Right ventricle myocardium superior (tissue), 1 donor: ENCODE measurements around the gene MAP3K13. TPM values are rescaled to one million over a fixed set of nuclear protein-coding genes. Genes with fewer than 3 reads are reported as not detected.

ENCODE experiments used
- ATAC-seq: fragments of 200-7000 bp; cut with Tn5 transposase; one replicate; pipeline ENCODE4 v1.9.1; 2020; ENCODE audit warnings: mild to moderate bottlenecking; ENCODE audit not compliant: poor library complexity
- DNase-seq: peaks from one replicate; pipeline ENCODE4 v3.0.0-alpha.2; 2020
- intact Hi-C: fragments of 100-400 bp; cut with DNase I; formaldehyde crosslinking; loops from one replicate; pipeline ENCODE4 v1.11.2; 2022
- total RNA-seq: library from RNA; stranded (reverse); fragmentation: NEBNext Ultra II Directional; extraction: Animal tissue kit (Norgen Biotek cat#: 25700); gene quantifications from one replicate; pipeline ENCODE4 v1.2.1, GENCODE V29; 2021
- donor health status: DM: no; HTN: yes; CAD: no; lungs with severe emphysema.

Gene MAP3K13
- total RNA-seq, 1 donor from 2014 or later, result 7.6 TPM

DNA sequence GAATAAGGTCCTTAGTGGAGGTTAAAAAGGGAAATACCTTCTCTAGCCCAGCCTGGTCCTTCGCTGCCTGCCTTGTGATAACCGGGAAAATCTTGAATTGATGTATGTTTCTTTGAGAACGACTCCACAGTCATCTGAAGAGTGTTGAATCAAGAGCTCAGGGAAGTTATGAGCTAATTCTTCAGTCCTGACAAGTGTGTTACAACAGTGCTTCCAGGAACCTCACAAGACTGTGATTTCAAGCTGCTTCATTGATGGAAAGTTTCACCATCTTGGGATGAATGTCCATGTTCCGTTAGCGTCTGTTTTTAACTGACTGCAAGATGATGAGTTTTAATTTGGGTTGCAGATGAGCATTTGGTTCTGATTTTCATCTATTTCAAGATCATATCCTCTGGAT is 123.5 kb downstream of the MAP3K13 start:
- no peak for ATAC-seq
- intact Hi-C loops, result no loop called here

DNA sequence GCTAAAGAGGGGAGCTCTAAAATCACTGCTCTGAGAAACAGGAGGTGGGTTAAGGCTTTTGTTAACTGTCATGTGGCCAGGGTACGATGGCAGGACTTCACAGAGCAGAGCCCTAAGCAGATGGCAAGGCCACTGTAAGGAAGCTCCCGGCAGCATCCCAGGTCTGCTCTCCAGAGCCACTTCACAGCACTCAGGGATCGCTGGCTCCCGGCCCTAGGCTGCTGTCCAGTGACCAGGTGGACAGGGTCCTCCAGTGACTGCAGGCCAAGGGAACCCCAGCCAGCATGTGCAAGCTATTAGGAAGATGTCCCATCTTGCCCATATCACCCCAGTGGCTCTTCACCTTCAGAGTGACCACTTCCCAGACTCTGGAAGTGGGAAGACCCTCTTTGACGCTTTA is 125.5 kb downstream of the MAP3K13 start:
- DNase-seq (no peak), ATAC-seq (no peak)
- intact Hi-C loops, result no loop called here

More for the DNA sequence above, 123.5 kb downstream of the MAP3K13 start:
- no peak for DNase-seq

DNA sequence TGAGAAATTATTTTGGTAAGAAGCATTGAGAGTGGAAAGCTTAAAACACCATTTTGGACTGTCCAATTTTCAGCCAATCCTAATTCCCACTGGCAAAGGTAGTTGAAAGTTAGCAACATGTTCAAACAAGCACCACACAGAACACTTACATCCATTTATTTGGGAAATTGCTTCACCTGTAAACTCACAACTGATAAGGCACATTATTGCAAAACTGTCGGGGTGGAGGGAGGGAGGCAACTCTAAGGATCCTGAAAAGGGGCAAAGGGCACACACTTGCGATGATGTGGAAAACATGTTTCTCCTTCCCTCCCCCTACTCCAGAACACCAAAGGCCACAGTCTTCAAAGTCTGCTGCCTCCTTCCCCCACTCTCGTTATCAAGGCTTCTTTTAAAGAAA is 126.5 kb downstream of the MAP3K13 start:
- no peak for DNase-seq
- intact Hi-C loops, result no loop called here
- ATAC-seq, result no peak

DNA sequence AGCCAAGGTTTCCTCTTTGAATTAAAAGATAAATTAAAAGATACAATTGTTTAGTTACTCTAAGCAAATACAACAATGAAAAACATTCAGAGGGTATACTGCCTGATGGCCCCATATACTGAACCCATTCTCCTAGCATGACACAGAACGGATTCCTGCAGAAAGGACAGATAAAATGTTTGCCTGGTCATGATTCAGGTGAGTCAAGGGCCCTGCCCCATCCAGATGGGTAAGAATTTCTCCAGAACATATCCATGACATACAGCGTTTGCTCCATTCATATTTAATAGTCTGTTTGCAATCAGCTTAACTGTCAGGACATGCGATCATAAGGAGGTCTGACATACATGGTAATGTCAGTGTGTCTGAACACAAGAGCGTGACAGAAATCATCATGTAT is 127.3 kb downstream of the MAP3K13 start:
- DNase-seq, result no peak

DNA sequence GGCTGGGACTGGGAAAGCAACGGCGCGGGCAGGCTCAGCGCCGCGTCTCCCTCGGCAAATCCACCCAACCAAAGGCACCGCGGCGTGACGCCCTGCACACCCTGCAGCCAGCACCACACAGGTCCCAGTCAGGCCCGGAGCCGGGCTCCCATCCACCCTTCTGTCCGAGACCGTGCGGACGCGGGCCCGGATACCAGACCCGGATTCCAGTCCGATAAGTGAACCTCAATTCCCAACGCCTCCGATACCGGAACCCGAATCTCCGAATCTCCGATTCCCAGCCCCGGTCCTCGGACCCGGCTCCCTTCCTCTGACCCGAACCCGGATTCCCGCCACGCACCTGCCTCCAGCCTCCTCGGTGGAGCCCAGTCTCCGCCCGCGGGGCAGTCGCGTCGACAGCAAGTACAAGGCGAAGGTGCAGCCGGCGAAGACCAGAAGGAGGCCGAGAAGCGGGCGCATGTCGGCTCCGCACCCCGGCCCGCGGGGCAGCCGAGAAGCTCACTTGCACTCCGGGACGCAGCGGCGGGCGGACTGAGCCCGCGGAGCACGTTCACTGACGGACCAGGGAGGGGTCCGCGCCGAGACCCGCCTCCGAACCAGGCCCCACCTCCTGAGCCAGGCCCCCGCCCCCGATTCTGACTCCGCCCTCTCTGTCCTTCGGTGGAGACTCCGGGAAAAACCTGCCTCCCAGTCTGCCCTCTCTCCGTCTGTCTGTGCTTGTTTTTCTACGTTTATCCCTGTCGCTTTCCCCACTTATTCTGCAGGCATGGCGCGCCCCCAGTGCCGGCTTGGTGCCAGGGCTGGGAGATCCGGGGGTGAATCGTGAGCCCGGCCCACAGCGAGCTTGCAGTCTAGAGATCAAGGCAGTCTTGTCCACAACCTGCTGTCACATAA is 135.8 kb downstream of the MAP3K13 start, which contains the start of gene TMEM41A:
TSS of gene TMEM41A (minus strand) at position 533 of the 894 bp plus-strand sequence. CDS start at position 459, 74 bp downstream.
- peak; percentile 99 for ATAC-seq
- intact Hi-C loops, result loop anchor here (5.0 kb wide), 1 partner anchor 59 kb away; no protein-coding TSS in a partner anchor
- peak; percentile 96 for DNase-seq

More for the DNA sequence above, 127.3 kb downstream of the MAP3K13 start:
- no peak for ATAC-seq
- intact Hi-C loops, result no loop called here

DNA sequence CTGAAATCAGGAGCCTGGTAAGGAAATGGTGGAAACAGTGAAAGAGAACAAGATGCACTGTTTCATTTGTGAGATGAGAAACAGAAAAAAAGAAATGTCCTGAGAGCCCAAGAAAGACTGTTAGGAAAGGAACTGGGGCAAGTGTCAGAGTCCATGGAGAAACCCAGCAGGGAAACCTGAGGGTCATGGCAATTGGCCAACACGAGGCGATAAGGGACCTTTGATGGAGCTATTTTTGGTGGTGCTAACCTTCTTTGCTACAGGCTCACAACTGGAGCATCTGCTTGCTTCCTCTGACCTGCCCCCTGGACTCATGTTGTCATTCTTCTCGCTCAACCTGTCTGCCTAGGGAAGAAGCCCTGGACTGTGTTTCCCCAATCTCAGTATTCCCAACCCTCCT is 140.1 kb downstream of the MAP3K13 start:
- DNase-seq (no peak), ATAC-seq (peak; percentile 31)
- intact Hi-C loops, result loop anchor here (5.0 kb wide), 1 partner anchor 74 kb away; no protein-coding TSS in a partner anchor

DNA sequence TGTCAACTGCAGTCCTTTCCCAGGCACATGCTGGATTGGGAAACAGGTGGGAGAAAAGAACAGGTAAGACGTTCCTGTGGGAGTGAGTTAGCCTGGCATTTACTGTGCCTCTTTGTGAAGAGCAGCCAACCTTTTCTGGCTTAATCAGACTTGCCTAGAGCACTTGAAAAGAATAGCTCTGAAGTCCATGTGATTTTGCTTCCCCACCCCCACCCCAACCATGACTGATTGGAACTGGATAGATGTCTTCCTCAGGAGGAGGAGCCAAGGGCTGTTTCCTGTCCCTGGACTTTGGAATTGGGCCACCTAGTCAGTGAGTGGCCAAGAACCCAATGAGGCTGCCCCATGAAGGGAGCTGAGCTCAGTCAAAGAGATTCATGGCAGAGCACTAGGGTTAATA is 140.6 kb downstream of the MAP3K13 start:
- no peak for ATAC-seq
- no peak for DNase-seq
- intact Hi-C loops, result loop anchor here (5.0 kb wide), 1 partner anchor 74 kb away; no protein-coding TSS in a partner anchor

DNA sequence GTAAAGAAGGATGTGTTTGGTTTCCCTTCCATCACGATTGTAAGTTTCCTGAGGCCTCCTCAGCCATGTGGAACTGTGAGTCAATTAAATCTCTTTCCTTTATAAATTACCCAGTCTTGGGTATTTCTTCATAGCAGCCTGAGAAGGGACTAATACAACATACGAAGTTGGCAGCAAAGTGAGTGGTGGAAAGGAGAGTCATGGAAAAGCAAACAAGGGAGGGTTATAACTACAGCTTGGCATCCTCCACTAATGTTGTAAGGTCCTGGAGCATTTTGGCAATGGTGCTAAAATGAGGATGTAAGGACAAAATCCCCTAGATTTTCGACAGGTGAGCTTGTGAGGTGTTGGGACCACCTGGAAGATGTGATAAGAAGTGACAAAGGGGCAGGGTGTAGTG is 141.7 kb downstream of the MAP3K13 start:
- ATAC-seq (no peak), DNase-seq (no peak)
- intact Hi-C loops, result loop anchor here (5.0 kb wide), 1 partner anchor 73 kb away; no protein-coding TSS in a partner anchor

DNA sequence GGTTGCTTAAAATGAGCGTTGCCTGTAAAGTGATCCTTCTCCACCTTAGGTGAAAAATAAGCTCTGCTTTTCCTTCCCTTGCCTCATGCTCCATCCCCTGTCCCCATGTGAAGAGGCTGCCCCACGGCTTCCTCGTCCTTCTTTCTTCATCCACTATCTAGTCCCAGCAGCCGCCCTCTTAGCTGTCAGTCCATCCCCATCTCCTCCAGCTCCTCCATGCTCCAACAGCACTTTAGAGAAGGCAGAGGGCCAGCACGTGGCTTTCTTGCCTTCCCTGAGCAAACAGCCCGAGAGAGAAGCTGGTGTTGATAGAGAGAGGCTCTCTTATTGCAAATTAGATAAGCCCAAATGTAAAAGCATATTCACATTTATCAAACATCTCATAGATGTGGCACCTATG is 144.9 kb downstream of the MAP3K13 start:
- DNase-seq (no peak), ATAC-seq (no peak)
- intact Hi-C loops, result no loop called here

DNA sequence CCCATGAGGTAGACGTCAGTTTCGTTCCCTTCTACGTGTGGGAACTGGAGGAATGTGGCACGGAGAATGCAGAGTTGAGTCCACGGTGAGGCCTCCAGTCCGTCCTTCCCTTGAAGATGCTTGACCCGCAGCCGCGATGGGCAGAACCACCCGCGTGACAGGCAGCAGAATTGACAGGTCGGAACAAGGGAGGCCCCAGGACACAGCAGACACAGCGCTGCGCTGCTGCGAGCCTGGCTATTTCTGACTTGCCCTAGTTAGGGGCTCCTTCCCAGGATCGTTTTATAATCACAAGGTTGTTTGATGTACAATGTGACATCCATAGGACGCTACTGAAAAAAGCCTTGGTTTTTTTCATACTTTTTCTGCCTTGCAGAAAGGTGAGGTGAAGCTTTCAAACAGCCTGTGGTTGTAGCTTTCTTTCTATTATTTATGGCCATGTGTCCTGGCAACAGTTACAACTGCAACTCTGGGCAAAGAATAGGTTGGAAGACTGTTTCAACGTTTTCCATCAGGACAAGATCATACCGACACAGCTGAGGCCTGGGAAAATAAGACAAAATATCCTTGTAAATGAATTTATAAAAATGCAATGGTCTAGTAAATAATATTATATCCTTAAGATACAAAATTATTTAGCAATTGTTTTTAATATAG is 145.5 kb downstream of the MAP3K13 start:
- no peak for DNase-seq
- ATAC-seq, result peak; percentile 82
- intact Hi-C loops, result no loop called here

DNA sequence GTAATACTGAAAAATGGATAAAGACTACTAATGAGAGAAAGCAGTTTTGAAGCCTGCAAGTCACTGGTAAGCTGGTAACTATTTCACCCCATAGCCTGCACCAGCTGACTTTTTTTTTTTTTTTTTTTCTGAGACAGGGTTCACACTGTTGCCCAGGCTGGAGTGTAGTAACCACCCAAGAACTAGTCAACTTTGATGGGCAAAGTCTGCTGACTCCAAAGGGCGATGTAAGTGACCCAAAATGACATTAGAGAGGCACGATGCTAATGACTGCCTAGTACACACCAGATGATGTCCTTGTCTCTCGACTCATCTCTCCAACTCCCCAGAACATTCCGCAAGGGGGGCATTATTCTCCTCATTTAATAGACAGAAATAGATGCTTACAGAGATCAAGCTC is 148.8 kb downstream of the MAP3K13 start:
- no peak for DNase-seq
- intact Hi-C loops, result no loop called here
- ATAC-seq, result no peak

DNA sequence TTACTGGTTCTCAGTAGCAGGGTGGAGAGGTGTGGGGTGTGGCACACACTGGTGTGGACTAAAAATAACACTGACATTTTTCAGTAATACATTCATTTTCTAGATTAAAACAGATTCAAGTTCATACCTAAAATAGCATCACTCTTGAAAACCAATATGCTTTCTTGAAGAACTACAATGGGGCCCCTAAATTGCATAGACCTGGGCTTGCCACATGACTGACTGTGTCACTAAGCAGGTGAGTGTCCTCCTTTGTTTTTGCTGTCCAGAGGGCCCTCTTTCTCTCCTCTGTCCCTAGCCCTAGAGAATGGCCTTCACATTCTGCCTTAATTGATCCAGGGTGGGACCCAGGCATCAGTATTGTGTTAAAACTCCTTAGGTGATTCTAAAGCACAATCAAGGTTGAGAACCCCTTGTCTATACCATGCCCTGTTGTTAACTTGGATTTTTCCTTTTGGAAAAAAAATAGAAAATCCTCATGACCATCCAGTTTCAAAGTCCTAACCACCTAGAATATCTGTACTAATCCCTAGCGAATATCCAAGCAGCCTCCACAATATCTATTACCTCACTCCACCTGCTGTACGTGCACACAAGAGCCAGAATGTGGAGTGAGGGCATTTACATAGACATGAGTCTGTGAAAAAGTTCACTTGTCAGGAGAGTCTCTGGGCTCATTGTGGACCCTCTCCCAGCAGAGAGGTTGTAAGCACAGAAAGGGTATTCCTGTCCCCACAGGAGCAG is 154.6 kb downstream of the MAP3K13 start:
- no peak for ATAC-seq
- intact Hi-C loops, result no loop called here
- DNase-seq, result no peak

DNA sequence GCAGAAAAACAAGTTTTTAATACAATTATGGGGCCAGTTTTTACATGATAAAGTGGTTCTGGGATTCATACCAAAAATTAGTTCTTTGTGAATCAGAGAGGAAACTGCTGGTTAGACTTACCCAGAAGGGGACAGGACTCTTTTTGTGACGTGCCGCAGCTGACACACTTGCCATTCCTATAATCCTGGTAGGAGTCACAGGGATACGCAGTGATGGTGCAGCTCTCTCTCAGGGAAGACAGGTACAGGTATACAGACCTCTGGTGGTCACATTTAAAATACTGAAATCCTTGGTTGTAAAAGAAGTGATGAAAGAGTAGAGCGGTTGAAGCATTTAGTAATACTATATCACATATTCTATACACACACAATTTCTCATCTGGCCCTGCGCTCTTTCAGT is 156.1 kb downstream of the MAP3K13 start:
- no peak for ATAC-seq
- intact Hi-C loops, result no loop called here

DNA sequence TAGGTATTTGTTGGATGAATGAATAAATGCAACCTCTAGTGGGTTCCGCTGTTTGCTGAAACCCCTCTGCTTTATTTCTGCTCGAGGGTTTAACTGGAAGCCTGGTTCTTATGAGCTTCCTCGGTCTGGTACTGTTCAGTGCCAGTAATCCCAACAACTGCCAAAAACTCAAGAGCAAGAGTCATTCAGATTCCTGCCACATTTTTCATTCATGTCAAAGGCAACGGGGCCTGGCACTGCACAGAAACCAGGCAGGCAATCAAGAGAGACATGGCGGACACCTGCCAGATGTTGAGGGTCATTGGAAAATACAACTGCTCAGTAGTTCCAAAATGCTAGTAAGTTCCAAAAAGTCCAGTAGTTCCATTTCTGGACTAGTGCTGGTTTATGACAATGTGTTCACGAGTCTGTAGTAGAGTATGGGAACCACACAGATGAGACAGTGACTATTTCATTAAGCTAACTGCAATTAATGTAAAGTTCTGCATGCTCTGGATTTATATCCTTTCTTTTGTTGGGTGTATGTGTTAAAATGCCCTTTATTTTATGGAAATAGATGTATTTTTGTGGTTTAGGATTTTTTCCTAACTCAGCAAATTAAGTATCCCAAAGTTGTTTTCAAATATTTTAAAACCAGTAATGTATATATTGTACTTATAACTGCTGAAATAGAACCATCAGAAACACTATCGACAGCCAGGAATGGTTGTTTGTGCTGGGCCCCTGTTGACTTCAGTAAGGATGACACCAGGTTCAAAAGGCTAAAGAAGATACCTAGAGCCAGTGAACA is 158.6 kb downstream of the MAP3K13 start:
- peak; percentile 95 for ATAC-seq
- peak; percentile 56 for DNase-seq
- intact Hi-C loops, result no loop called here

More for the DNA sequence above, 156.1 kb downstream of the MAP3K13 start:
- DNase-seq, result no peak

DNA sequence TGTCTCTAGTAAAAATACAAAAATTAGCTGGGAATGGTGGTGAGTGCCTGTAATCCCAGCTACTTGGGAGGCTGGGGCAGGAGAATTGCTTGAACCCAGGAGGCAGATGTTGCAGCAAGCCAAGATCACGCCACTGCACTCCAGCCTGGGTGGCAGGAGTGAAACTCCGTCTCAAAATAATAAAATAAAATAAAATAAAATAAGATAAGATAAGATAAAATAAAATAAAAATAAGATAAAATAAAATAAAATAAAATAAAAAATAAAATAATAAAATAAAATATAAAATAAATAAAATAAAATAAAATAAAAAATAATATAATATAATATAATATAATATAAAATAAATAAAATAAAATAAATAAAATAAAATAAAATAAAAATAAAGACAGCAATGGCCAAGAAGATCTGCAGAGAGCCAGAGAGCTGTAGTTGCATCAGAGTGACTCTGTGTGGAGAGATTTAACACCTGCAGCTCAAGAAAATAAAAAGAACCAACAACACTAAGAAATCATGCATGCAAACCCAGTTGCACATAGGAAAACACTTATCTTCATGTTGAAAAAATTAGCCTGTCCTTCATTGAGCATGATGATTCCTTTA is 163.5 kb downstream of the MAP3K13 start:
- no peak for DNase-seq
- intact Hi-C loops, result no loop called here
- no peak for ATAC-seq

DNA sequence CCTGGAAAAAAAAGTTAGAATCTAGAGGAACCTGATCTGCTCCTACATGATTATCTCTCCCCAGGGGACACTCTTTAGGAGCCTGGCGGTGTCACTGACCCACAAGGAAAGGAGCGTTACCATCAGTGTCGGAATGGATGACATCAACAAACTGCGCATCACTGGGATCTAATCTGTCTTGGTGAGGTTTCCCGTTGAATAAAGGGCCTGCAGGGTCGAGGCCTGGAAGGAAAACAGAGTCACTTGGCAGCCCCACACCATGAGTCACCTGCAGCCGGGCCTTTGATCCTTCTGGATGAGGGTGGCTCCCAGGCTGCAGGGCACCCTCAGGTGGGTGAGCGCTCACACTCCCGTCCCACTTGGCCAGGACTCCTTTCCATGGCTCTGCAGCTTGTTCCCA is 164.4 kb downstream of the MAP3K13 start:
- intact Hi-C loops, result no loop called here

DNA sequence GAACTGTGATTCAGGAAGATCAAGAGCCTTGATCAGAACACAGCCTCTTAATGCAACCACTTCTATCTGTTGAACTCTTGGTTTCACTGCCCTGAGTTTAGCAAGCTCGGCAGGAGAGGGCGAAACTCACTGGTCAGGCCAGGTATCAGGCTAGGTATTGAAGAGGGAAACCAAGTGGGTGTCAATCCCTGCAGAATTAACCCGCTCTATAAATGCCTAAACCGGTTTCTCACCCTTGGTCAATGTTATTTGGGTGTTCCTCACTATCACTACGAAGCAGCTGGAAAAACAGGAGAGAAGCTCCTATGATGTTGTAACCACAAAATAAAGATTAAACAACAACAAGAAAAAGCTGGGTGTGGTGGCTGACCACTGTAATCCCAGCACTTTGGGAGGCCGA is 165.6 kb downstream of the MAP3K13 start:
- intact Hi-C loops, result no loop called here

More for the DNA sequence above, 164.4 kb downstream of the MAP3K13 start:
- DNase-seq (no peak), ATAC-seq (no peak)

DNA sequence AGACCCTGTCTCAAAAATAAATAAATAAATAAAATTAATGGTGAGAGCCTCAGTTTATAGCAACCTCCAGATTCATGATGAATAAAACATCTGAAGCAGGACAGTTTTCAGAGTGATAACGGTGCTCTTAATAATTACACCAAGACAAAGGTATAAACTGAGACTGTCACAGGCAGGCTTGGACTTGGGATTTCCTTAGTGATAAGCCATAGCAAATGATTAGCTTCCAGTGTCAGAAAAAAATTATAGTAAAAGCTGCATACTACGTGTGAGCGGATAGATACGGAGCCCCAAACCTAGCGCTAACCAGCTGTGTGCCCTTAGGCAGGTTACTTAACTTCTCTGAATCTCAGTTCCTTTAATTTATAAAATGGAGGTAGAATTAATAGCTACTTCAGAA is 167.9 kb downstream of the MAP3K13 start:
- intact Hi-C loops, result no loop called here
- no peak for ATAC-seq
- DNase-seq, result no peak

More for the DNA sequence above, 165.6 kb downstream of the MAP3K13 start:
- no peak for ATAC-seq
- no peak for DNase-seq
